GM19351 (cell line): Measurements from ENCODE around the gene AHNAK2.

Experiments used
- ATAC-seq: cut with Tn5 transposase; IDR thresholded peaks from one replicate; pipeline ENCODE4 v1.9.1; 2021; ENCODE audit warnings: mild to moderate bottlenecking, moderate library complexity; ENCODE audit not compliant: unreplicated experiment

The AHNAK2 gene

GRCh38 chr14:104973385-104974145 lies 4.6 kb downstream of the AHNAK2 start:
- ATAC-seq = no peak

GRCh38 chr14:104973135-104973384 lies 5.1 kb downstream of the AHNAK2 start:
- no peak for ATAC-seq

DNA sequence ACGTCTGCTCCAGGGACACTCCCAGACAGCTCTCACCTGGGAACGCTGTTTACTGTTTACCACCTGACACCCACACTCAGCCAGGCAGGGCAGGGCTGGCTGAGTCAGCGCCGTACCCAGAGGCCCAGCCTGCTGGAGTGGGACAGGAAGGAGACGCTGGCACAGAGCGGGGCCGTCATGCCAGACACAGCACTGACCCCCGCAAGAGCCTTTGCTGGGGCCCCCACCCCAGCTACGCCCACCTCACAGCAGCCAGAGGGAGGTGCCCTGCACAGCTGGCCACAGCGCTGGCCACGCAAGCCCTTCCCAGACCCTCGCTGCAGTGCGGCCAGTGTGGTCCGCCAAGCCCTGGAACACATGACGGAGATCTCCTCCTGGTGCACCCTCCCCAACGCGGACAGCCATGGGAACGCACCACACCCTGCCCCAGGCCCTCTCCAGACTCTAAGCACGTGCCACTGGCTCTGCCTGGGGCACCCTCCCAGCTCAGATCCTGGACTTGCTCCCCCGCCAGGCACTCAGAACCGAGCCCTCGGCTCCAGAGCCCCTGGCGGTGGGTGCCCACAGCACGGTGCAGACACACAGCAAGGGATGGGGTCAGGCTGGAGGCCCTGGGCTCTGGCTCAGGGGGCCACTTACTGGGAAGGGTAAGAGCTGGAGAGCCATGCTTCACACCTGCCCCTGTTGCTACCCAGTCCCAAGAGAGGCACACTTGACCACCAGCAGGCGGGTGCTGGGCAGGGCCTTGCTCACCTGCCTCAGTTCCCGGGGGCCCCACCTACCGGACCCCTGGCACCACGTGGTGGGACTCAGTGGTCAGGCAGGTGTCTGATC lies 5.7 kb downstream of the AHNAK2 start:
- ATAC-seq = no peak

GRCh38 chr14:104971447-104972240 lies 6.5 kb downstream of the AHNAK2 start:
- ATAC-seq = no peak

DNA sequence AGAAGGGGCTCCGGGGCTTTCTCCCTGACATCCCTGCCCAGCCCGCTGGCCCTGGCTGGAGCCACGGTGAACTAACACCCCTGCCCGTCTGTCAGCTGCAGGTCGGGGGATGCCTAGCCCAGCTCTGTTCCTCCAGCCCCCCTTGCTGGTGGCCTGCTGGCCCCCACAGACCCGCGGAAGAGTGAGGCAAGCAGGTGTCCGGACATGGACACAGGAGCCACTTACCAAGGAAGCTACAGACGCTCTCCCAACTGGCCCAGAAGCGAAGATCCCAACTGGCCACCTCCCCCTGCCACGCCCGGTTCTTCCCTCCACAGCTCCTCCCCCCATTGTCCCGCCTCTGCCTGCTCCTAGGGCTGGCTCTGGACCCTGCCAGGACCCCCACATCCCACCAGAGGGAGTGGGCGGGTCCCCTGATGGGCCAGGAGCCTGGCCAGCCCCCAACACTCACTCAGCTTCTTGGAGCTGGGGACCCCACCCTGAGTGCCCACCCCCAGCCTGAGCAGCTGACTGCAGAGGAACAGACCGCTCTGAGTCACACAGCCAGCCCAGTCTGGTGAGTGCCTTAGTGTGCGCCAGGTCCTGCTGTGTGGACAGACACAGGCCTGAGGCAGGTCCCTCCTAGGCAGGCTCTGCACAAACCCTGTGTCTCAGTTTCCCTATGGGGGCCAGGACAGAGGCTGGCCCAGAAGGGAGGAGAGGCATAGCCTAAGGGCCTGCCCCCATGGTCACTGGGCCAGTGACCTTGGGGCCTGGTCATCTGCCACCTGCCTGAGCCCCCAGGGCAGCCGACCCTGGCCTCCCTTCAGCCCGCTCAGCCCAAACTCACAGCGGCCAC lies 7.7 kb downstream of the AHNAK2 start:
- ATAC-seq = no peak

DNA sequence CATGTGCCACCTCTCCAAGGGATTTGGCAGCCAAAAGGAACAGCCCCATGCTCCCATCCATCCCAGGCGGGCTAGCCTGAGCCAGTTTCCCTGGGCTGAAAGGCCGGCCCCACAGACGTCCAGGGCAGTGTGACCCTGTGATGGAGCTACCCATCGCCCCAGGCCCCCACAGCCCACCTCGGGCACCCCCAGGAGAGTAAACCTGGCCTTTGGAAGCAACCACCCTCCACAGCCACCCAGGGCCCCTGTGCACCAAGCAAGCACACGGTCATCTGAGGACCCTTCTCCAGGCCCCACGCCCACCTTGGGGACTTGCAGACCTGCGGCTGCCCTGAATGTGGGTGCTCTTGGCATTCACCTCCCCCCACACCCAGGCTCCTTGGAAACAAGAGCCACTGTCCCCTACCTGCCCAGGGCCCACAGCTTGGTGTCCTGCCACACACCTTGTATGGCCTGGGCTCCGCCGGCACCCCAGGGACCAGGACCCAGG lies 8.4 kb downstream of the AHNAK2 start:
- no peak for ATAC-seq

- no peak for ATAC-seq
These were observed 9.4 kb downstream of the AHNAK2 start for GRCh38 chr14:104968541-104969401.

GRCh38 chr14:104968153-104968527 lies 10.0 kb downstream of the AHNAK2 start:
- ATAC-seq = no peak

GRCh38 chr14:104967386-104968152 lies 10.6 kb downstream of the AHNAK2 start:
- ATAC-seq = no peak

DNA sequence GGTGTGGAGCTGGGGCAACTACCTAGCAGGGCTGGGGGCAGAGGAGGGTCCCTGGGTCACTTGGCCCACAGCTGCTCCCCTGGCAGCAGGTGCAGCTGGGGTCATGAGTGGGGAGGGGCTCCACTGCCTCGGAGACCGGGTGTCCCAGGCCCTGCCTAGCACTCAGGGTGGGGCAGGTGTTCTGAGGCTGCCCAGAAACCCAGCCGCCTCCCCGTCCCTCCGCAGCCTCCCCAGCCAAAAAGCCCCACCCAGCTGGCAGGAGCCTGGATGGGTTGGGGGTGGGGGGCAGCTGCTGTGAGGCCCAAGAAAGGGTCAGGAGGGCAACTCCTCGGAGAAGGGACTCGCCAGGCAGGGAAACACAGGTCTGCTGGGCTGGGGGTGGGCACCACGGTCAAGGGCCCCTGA lies 11.2 kb downstream of the AHNAK2 start:
- ATAC-seq = no peak

DNA sequence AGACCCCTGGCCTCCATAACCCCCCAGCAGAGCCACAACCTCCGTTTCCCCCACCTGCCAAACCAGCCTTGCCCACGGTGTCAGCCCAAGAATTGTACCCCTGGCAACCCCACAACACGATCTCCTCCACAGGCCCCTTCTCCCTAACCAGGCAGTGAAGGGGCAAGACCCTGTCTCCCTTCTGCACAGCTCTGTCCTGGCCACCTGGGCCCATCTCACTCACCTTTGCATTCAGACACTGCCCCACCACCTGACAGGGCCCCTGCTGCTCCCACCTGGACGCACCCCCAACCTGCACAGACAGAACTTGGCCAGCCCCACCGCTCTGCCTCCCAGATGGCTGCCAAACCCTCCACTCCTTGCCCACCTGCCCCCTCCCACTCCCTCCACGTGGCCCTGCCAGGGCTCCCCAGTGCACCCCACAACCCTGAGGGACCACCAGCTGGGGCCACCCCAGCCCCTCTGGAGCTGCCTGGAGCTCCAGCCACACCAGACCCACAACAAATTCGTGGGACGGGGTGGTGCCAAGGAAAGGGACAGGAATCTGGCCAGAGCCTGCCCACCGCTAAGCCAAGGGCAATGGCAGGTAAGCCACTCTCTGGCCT lies 11.8 kb downstream of the AHNAK2 start:
- ATAC-seq = no peak

DNA sequence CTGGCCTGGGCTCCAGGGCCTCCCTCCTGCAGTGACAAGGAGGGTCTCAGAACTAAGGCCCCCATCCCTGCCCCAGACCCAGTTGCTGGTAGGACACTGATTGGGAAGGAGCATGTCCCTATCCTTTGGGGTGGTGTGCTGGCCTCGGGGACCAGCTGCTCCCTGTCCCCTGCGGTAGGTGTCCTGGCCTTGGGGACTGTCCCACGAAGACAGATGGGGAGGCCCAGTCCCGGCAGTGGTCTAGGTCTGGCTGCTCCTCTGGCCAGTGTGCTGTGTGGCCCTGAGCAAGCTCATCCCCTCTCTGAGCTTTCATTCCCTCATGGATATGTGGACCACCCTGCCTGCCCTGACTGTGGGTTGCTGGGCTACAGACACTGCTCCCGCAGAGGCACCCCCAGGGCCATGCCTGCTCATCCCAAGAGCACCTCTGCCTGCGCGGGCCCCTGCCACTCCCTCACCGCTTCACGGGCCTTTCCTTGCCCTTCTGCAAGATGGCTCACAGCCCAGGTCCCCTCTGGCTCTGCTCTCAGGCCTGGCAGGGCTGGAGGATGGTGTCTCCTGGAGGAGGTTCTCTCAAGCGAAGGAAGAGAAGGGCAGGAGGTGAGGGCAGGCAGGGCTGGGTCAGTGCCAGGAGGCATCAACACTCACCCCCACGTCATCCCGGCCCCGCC lies 12.5 kb downstream of the AHNAK2 start:
- ATAC-seq = no peak

- ATAC-seq = no peak
These were observed 13.6 kb downstream of the AHNAK2 start for GRCh38 chr14:104964546-104964945.

DNA sequence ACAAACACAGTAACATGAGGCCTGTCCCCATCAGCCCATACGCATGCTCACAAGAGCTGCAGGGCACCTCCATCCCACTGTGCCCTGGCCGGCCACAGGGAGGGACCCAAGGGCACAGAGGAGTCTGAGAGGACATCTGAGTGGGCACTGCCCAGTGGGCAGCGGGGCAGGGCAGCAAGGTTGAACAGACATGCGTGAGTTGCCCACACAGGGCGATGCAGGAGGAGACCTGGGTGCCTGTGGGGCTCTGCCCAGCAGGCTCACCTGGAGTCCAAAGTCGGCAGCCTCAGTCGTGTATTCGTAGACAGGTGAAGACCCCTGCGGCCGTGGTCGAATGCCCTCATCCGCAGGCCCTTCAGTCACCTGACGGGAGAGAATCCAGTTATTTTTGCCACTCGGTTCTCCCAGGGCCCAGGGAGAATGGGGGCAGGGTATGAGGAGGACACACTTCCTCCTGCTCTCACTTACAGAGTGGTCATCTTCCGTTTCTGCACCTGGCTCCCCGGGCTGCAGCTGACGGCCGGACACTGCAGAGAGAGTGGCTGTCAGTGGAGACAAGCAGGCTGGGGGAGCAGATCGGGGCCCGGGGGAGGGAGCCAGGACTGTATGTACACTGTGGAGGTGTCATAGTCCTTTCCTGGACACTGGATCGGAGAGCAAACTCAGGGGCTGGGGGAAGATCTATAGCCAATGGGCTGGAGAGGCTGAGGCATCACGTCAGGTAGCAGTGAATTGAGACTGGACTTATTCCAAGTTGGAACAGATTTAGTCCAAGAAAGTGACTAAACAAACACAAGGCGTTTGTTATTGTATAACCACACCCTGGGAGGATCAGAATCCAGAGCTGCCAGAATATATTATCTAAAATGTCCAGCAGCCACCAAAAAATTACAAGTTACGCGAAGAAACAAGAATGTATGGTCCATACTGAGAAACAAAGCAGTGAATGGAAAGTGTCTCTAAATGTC lies 20.7 kb downstream of the AHNAK2 start:
- ATAC-seq = no peak

GRCh38 chr14:104956290-104956890 lies 21.8 kb downstream of the AHNAK2 start:
- ATAC-seq = no peak

GRCh38 chr14:104955396-104955770 lies 22.8 kb downstream of the AHNAK2 start:
- ATAC-seq = no peak
